Measurements from ENCODE around the gene PACS2.

DNA sequence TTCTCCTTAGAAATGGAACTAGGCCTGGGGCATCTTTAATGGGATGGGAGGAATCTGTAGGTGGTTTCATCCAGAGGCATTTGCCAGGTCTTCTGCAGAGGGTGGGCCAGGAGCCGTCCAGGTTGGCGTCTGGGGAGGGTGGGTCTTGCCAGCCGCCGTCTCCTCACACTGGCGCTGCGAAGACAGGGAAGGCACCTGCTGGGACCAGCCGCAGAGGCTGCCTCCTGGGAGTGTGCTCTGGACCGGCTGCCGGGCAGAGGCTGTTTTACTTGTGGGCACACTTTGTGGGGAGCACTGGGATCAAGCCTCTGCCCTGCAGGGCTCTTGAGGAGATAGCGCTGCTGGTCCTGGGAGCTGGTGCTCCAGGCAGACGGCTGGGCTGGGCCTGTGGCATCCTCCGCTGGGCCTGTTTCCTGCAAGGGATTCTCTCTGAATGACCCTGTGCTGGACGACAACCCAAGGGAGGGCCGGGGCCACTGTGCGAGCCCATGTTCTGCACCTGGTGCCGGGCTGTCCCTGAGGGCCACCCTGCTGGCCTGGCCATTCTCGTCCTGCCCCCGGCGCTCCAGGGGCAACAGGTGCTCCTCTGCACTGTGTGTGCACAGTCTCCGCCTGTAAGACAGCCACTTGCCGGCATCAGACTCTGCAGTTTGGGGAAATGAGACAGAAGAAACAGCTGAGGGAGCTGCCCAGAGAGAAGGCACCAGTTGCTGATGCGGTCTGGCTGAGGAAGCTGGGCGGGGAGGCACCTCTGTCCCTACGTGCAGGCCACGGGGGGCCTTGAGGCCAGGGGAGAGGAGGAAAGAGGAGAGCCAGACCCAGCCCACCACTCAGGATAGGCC is 73.8 kb downstream of the PACS2 start:
- TF ChIP-seq POLR2A (IDR thresholded peaks at IDR 0.05; ENCODE audit: low read depth, low read length) = no peak
- TF ChIP-seq EZH2 (IDR thresholded peaks at IDR 0.05; ENCODE audit: borderline replicate concordance, low read depth, low read length, severe bottlenecking) = no peak
